GM21825 (cell line): Measurements from ENCODE around the gene TRIM15.
"Not testable (repeated sequence)": the region's sequence is repeated elsewhere in the genome, so short reads cannot be mapped to it uniquely, and the experiment has no call there.

Source experiments
- ATAC-seq: cut with Tn5 transposase; IDR thresholded peaks from one replicate; pipeline ENCODE4 v1.9.1; 2021; ENCODE audit warnings: mild to moderate bottlenecking, moderate library complexity; ENCODE audit not compliant: unreplicated experiment

Gene TRIM15

GRCh38 chr6:30160785-30161531 lies 2.4 kb upstream of the TRIM15 start, which contains the start of gene TRIM10:
TRIM10 (minus strand) TSS chr6:30161211; CDS start chr6:30160858, 353 bp downstream.
- no peak for ATAC-seq

DNA sequence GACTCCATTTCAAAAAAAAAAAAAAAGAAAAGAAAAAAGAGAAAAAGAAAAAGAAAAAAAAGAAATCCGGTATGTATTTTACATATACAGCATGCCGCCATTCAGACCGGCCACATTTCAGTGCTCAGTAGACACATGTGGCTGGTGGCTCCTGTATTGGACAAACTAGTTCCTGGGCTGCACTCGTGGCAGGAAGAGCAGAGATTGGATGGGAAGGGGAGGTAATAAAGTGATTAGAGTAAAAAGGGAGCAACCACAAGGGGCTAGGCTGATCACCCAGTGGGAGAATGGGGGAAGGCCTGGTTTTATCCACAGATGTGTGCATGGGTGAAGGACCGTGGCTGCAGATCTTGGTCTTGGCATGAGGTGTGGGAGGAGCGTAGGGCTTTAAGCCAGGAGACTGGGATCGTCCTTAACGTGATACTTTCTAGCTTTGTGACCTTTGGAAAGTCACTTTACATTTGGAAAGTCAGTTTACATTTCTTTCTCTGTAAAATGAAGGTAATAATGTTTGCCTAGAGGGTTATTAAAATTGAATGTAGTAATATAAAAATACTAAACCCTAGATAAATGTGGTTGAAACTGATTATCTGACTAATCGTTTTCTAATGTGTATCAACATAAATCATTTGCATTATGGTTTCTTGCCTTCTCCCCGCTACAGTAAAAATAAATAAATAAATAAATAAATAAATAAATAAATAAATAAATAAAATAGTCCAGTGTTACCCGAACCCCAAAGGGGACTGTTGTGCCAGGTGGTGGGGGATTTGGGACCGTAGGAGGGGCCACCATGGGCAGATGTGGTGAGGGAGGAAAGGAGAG lies 869 bp upstream of the TRIM15 start:
- ATAC-seq = no peak

DNA sequence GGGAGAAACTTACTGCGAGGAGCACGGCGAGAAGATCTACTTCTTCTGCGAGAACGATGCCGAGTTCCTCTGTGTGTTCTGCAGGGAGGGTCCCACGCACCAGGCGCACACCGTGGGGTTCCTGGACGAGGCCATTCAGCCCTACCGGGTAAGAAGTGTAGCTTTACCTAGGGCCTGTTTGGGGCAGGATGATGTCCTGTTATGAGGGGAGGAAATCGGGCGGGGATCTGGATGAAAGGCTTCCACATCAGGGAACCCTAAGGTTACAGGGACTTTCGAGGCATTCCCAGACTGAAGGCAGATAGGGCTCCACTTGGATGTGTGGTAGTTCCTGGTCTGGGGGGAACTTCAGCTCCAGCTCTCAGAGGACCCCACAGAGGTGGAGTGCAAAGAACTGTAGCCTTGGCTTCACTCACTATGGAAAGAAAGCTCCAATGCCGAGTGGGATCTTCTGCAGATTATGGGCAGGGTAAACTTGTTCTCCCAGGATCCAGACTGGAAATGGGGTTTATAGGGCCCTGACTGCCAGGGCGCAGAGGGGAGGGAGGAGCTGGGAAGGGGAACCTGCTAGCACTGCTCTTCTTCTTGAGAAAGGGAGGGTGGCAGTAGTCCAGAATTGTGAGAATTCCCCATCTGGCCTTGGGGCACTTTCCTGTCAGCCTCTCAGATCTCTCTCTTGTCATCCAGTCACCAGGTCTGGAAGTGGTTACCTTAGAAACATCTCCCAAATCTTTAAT lies 740 bp downstream of the TRIM15 start:
- no peak for ATAC-seq

GRCh38 chr6:30164714-30165113 lies 1.4 kb downstream of the TRIM15 start:
- ATAC-seq = no peak

DNA sequence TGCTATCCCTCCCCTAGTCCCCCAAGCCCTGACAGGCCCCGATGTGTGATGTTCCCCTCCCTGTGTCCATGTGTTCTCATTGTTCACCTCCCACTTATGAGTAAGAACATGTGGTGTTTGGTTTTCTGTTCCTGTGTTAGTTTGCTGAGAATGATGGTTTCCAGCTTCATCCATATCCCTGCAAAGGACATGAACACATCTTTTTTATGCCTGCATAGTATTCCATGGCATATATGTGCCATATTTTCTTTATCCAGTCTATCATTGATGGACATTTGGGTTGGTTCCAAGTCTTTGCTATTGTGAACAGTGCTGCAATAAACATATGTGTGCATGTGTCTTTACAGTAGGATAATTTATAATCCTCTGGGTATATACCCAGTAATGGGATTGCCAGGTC lies 1.9 kb downstream of the TRIM15 start:
- ATAC-seq = not testable (repeated sequence)

DNA sequence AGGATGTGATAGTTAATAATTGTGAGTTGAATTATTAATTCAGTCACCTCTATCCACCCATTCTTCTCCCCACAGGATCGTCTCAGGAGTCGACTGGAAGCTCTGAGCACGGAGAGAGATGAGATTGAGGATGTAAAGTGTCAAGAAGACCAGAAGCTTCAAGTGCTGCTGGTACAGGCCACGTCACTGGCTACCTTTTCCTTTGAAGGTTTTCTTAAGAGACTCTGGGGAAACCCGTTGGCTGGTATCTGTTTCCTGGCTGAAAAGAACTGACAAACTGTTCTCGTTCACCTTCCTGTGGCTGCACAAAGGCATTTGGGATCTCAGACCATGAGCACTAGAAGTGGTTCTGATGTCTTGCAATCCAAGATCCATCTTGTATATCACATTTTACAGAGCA lies 3.8 kb downstream of the TRIM15 start:
- ATAC-seq = no peak

GRCh38 chr6:30168741-30169140 lies 5.4 kb downstream of the TRIM15 start:
- ATAC-seq = no peak

DNA sequence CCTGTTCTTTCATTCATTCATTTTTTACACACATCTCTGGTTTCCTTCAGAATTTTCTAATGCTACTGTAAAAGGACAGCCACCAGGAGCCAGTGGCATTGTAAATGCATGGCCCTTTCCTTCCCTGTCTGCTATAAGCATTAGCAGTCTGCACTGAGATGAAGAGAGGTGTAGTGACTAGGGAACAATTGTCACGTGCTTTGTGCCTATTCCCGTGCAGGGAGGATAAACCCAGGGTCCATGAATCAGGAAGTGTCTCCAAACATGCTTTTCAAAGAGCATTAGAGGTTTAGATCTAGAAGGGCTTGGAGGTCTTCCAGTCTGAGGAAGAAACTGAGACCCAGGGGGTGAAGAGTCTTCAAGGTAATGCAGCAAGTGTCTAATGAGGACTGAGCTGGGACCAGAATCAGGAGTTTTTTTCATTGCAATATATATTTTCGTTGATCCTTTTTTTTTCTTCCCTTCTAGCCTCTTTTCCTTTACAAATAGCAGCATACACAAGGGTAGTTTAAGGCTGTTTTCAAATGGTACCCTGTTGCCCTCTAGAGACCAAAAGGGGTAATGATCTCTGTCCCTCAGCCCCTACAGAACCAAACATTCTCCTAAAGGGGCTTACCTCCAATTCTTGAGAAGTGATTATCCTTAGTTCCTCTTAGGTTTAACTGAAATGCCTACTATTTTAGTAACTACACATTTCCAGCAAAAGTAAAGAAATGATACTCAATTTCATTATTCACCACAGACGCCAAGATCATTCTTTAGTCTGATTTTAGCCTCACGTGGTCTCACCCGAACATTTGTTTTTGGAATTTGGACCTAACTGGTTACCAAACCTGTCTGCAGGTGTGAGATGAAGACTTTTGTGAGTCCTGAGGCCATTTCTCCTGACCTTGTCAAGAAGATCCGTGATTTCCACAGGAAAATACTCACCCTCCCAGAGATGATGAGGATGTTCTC lies 6.6 kb downstream of the TRIM15 start:
- ATAC-seq = no peak

DNA sequence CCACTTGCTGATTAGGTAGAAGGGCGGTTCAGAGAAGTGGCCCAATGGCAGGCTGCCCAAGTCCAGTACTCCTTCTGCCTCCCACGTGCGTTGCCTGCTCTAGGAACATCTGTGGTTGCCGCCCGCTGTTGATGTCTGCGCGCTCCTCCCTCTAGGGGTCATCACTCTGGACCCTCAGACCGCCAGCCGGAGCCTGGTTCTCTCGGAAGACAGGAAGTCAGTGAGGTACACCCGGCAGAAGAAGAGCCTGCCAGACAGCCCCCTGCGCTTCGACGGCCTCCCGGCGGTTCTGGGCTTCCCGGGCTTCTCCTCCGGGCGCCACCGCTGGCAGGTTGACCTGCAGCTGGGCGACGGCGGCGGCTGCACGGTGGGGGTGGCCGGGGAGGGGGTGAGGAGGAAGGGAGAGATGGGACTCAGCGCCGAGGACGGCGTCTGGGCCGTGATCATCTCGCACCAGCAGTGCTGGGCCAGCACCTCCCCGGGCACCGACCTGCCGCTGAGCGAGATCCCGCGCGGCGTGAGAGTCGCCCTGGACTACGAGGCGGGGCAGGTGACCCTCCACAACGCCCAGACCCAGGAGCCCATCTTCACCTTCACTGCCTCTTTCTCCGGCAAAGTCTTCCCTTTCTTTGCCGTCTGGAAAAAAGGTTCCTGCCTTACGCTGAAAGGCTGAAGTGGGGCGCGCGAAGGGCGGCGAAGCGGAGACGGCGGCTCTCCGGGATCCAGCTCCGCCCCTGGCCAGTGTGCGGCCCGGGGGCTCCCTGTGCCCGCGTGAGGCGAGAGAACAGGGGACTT lies 8.5 kb downstream of the TRIM15 start:
- ATAC-seq = no peak

- no peak for ATAC-seq
Observed at GRCh38 chr6:30172681-30173080, 9.3 kb downstream of the TRIM15 start.

DNA sequence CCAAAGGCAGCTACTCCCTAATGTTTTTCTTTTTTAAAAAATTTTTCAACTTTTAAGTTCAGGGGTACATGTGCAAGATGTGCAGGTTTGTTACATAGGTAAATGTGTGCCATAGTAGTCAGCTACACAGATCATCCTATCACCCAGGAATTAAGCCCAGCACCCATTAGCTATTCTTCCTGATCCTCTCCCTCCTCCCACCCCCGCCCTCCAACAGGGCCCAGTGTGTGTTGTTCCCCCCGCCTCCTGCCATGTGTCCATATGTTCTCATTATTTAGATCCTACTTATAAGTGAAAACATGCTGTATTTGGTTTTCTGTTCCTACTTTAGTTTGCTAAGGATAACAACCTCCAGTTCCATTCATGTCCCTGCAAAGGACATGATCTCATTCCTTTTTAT lies 12.4 kb downstream of the TRIM15 start:
- no peak for ATAC-seq

DNA sequence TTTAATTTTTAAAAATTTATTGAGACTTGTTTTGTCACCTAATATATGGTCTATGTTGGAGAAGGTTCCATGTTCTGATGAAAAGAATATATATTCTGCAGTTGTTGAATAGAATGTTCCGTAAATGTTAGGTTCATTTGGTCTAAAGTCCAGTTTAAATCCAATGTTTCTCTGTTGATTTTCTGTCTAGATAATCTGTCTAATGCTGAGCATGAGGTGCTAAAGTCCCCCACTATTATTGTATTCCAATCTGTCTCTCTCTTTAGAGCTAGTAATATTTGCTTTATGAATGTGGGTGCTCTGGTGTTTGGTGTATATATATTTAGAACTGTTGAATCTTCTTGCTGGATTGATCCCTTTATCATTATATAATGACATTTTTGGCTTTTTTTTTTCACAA lies 15.5 kb downstream of the TRIM15 start:
- ATAC-seq = no peak

- no peak for ATAC-seq
Observed at GRCh38 chr6:30180145-30180544, 16.8 kb downstream of the TRIM15 start.

- no peak for ATAC-seq
Observed at GRCh38 chr6:30184417-30185031, 21.2 kb downstream of the TRIM15 start.

- ATAC-seq = no peak
Observed at GRCh38 chr6:30185846-30186484, 22.6 kb downstream of the TRIM15 start.

- ATAC-seq = no peak
Observed at GRCh38 chr6:30188541-30188940, 25.2 kb downstream of the TRIM15 start.

- no peak for ATAC-seq
Observed at GRCh38 chr6:30192076-30192475, 28.7 kb downstream of the TRIM15 start.

DNA sequence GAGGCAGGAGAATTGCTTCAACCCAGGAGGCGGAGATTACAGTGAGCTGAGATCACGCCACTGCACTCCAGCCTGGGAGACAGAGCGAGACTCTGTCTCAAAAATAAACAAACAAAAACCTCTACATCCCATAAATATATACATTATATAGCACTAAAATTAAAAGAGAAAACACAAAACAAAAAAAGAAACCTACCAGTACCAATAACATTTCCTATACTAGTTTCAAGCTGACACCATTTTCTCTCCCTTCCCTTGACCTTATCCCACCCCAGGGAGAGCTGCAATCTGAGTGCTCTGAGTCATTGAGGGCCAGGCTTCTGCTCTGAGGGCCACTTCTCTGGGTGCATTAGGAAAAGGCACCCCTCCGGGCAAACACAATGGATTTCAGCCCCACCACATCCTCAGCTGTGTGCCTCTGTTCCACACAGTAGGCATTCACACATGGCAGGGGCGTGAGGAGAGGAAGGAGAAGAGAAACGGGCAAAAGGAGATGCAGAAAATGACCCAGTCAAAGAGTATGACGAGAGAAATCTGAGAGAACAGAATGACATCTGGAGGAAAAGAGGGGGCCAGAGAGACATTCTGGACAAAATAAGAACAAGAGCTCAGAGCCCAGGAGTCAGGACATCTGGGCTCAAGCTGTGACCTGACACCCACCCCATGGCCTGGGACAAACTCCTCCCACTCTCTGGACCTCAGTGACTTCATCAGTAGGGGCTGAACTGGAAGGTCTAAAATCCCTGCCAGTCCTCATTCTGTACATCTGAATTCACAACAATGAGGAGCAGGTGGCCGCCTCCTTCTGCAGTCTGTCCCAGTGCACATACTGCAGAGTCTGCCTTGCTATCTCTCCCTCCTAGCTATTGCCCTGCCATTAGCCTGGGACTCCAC lies 31.7 kb downstream of the TRIM15 start:
- no peak for ATAC-seq
